MM.1S (cell line): ENCODE data around the gene PTPRF.

Source experiments
- DNase-seq: peaks from one replicate; pipeline ENCODE4 v3.0.0-alpha.2; 2015
- H2AFZ ChIP-seq: fragments of 300-600 bp; sonication (generic); 2 replicates; pipeline ENCODE4 v1.6.0; 2016; ENCODE audit warnings: antibody characterized with exemption, low read length
- H3F3A ChIP-seq: fragments of 300-600 bp; sonication (generic); 2 replicates; pipeline ENCODE4 v1.6.1; 2016; ENCODE audit warnings: mild to moderate bottlenecking, antibody characterized with exemption, low read length, moderate library complexity, mixed read lengths; ENCODE audit not compliant: insufficient read depth
- H3K27ac ChIP-seq: fragments of 300-600 bp; sonication (generic); 2 replicates; pipeline ENCODE4 v1.5.1; 2016; ENCODE audit warnings: mild to moderate bottlenecking, low read length
- H3K27me3 ChIP-seq: fragments of 300-600 bp; sonication (generic); replicated peaks from 2 replicates; pipeline ENCODE4 v1.6.0; 2016; ENCODE audit warnings: low read length; ENCODE audit not compliant: insufficient read depth
- H3K36me3 ChIP-seq: fragments of 300-600 bp; sonication (generic); replicated peaks from 2 replicates; pipeline ENCODE4 v1.6.1; 2016; ENCODE audit warnings: mild to moderate bottlenecking, low read length, mixed read lengths; ENCODE audit not compliant: insufficient read depth
- H3K4me1 ChIP-seq: fragments of 300-600 bp; sonication (generic); 2 replicates; pipeline ENCODE4 v1.6.1; 2016; ENCODE audit warnings: low read length, mixed read lengths
- H3K4me2 ChIP-seq: fragments of 300-600 bp; sonication (generic); 2 replicates; pipeline ENCODE4 v1.6.0; 2016; ENCODE audit warnings: low read depth, low read length
- H3K4me3 ChIP-seq: fragments of 300-600 bp; sonication (generic); 2 replicates; pipeline ENCODE4 v1.5.1; 2016; ENCODE audit warnings: low read length, mixed read lengths
- H3K79me2 ChIP-seq: fragments of 300-600 bp; sonication (generic); 2 replicates; pipeline ENCODE4 v1.6.1; 2016; ENCODE audit warnings: mixed run types, low read length, mixed read lengths
- H3K9ac ChIP-seq: fragments of 300-600 bp; sonication (generic); 2 replicates; pipeline ENCODE4 v1.6.1; 2016; ENCODE audit warnings: low read length, mixed read lengths
- H3K9me2 ChIP-seq: fragments of 300-600 bp; sonication (generic); replicated peaks from 2 replicates; pipeline ENCODE4 v1.6.1; 2016; ENCODE audit warnings: mild to moderate bottlenecking, low read length, mixed read lengths; ENCODE audit not compliant: insufficient read depth
- H3K9me3 ChIP-seq: fragments of 300-600 bp; sonication (generic); replicated peaks from 2 replicates; pipeline ENCODE4 v1.6.1; 2016; ENCODE audit warnings: mild to moderate bottlenecking, low read length, mixed read lengths; ENCODE audit not compliant: insufficient read depth
- H4K20me1 ChIP-seq: fragments of 300-600 bp; sonication (generic); 2 replicates; pipeline ENCODE4 v1.6.1; 2016; ENCODE audit warnings: mild to moderate bottlenecking, low read length, moderate library complexity, mixed read lengths; ENCODE audit not compliant: insufficient read depth
- EZH2 ChIP-seq: fragments of 300-600 bp; sonication (generic); optimal IDR thresholded peaks from 2 replicates; pipeline ENCODE3; 2017; ENCODE audit warnings: low read depth, mild to moderate bottlenecking, antibody characterized with exemption, low read length, mixed read lengths
- EZH2phosphoT487 ChIP-seq: fragments of 300-600 bp; sonication (generic); IDR thresholded peaks from 2 replicates; pipeline ENCODE4 v1.6.1; 2018; ENCODE audit warnings: antibody characterized with exemption, low read length
- TF ChIP-seq, protein P1 (sequence below): fragments of 300-600 bp; sonication (generic); IDR thresholded peaks from 2 replicates; pipeline ENCODE4 v1.5.1; 2016; ENCODE audit warnings: antibody characterized with exemption, low read length, mixed read lengths

The PTPRF gene

GRCh38 chr1:43618521-43619313, 88.0 kb downstream of the PTPRF start:
- H3F3A ChIP-seq = no peaks in the 10 kb centered on the region
- no peak overlapping the region for H2AFZ ChIP-seq
- H4K20me1 ChIP-seq = no peaks in the 10 kb centered on the region
- DNase-seq = no peak
- H3K4me2 ChIP-seq = no peak overlapping the region
- H3K36me3 ChIP-seq = no peaks in the 10 kb centered on the region
- H3K79me2 ChIP-seq = no peaks in the 10 kb centered on the region
- H3K9me2 ChIP-seq = no peaks in the 10 kb centered on the region
- no peak overlapping the region for H3K4me3 ChIP-seq
- TF ChIP-seq EZH2phosphoT487 = no peak
- TF ChIP-seq, protein P1, sequence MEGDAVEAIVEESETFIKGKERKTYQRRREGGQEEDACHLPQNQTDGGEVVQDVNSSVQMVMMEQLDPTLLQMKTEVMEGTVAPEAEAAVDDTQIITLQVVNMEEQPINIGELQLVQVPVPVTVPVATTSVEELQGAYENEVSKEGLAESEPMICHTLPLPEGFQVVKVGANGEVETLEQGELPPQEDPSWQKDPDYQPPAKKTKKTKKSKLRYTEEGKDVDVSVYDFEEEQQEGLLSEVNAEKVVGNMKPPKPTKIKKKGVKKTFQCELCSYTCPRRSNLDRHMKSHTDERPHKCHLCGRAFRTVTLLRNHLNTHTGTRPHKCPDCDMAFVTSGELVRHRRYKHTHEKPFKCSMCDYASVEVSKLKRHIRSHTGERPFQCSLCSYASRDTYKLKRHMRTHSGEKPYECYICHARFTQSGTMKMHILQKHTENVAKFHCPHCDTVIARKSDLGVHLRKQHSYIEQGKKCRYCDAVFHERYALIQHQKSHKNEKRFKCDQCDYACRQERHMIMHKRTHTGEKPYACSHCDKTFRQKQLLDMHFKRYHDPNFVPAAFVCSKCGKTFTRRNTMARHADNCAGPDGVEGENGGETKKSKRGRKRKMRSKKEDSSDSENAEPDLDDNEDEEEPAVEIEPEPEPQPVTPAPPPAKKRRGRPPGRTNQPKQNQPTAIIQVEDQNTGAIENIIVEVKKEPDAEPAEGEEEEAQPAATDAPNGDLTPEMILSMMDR = no peak
- H3K27ac ChIP-seq = no peak overlapping the region
- H3K9ac ChIP-seq = no peak overlapping the region
- no peaks in the 10 kb centered on the region for H3K9me3 ChIP-seq
- H3K4me1 ChIP-seq = no peaks in the 10 kb centered on the region
- H3K27me3 ChIP-seq = no peaks in the 10 kb centered on the region

DNA sequence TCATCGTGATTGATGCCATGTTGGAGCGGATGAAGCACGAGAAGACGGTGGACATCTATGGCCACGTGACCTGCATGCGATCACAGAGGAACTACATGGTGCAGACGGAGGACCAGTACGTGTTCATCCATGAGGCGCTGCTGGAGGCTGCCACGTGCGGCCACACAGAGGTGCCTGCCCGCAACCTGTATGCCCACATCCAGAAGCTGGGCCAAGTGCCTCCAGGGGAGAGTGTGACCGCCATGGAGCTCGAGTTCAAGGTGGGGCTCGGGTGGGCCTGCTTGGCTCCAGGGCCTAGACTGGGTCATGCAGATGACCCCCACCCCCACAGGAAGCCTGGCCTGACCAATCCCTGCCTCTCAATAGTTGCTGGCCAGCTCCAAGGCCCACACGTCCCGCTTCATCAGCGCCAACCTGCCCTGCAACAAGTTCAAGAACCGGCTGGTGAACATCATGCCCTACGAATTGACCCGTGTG, 88.7 kb downstream of the PTPRF start:
- Histone ChIP-seq H3K79me2 (no peaks in the 10 kb centered on the region), H3K4me2 (no peak overlapping the region), H4K20me1 (no peaks in the 10 kb centered on the region), H3K27ac (no peak overlapping the region), H3K9me3 (no peaks in the 10 kb centered on the region), H3F3A (no peaks in the 10 kb centered on the region), H3K36me3 (no peaks in the 10 kb centered on the region), H3K27me3 (no peaks in the 10 kb centered on the region), H3K4me1 (no peaks in the 10 kb centered on the region), H2AFZ (no peak overlapping the region), H3K9ac (no peak overlapping the region), H3K9me2 (no peaks in the 10 kb centered on the region), H3K4me3 (no peak overlapping the region)
- TF ChIP-seq, protein P1 = no peak
- TF ChIP-seq EZH2phosphoT487 = no peak
- TF ChIP-seq EZH2 = no peak
- DNase-seq = no peak

- no peak overlapping the region for H3K4me2 ChIP-seq
- H3K9me2 ChIP-seq = no peaks in the 10 kb centered on the region
- H3K9me3 ChIP-seq = no peaks in the 10 kb centered on the region
- TF ChIP-seq EZH2 (no peak), EZH2phosphoT487 (no peak)
- TF ChIP-seq, protein P1 = no peak
- H4K20me1 ChIP-seq = no peaks in the 10 kb centered on the region
- no peaks in the 10 kb centered on the region for H3K79me2 ChIP-seq
- no peaks in the 10 kb centered on the region for H3K4me1 ChIP-seq
- H3K27ac ChIP-seq = no peak overlapping the region
- H3K4me3 ChIP-seq = no peak overlapping the region
- no peak overlapping the region for H2AFZ ChIP-seq
- DNase-seq = no peak
- no peaks in the 10 kb centered on the region for H3K27me3 ChIP-seq
- no peaks in the 10 kb centered on the region for H3K36me3 ChIP-seq
- no peak overlapping the region for H3K9ac ChIP-seq
- H3F3A ChIP-seq = no peaks in the 10 kb centered on the region
Observed at GRCh38 chr1:43619996-43620920, 89.6 kb downstream of the PTPRF start.
